Mesenchymal stem cell (in vitro differentiated cells and primary cell): ENCODE data around the gene OR2H2. TPM values are rescaled to one million over a fixed set of nuclear protein-coding genes. Genes with fewer than 3 reads are reported as not detected.

ENCODE experiments used
- DNase-seq: peaks from one replicate; pipeline ENCODE4 v3.0.0-alpha.2; 2013
- H2AFZ ChIP-seq: one replicate; pipeline ENCODE4 v1.6.1; 2013; ENCODE audit warnings: low read depth, mild to moderate bottlenecking, control low read depth, inconsistent platforms, low read length, moderate library complexity
- H2AK5ac ChIP-seq: 2 replicates; pipeline ENCODE4 v1.6.1; 2013; ENCODE audit warnings: low read length, moderate library complexity, mild to moderate bottlenecking, inconsistent platforms; ENCODE audit not compliant: severe bottlenecking
- H2BK120ac ChIP-seq: one replicate; pipeline ENCODE4 v1.6.1; 2013; ENCODE audit warnings: low read depth, mild to moderate bottlenecking, inconsistent platforms, low read length, moderate library complexity
- H2BK12ac ChIP-seq, 2 experiments: one replicate each; pipeline ENCODE4 v1.6.1; 2013; ENCODE audit warnings: inconsistent platforms in 2 of 2, low read length in 2 of 2, mild to moderate bottlenecking in 2 of 2, moderate library complexity in 2 of 2, control low read depth in 1 of 2
- H2BK15ac ChIP-seq: one replicate; pipeline ENCODE4 v1.6.1; 2013; ENCODE audit warnings: mild to moderate bottlenecking, low read depth, inconsistent platforms; ENCODE audit not compliant: poor library complexity, severe bottlenecking
- H2BK5ac ChIP-seq: 2 replicates; pipeline ENCODE4 v1.6.1; 2013; ENCODE audit warnings: low read depth, mild to moderate bottlenecking, low read length, control low read depth, inconsistent platforms; ENCODE audit not compliant: poor library complexity, severe bottlenecking
- H3K14ac ChIP-seq, 2 experiments: one replicate each; pipeline ENCODE4 v1.6.1; 2013; ENCODE audit warnings: inconsistent platforms in 2 of 2, low read length in 2 of 2, control low read depth in 1 of 2, mild to moderate bottlenecking in 1 of 2, moderate library complexity in 1 of 2
- H3K18ac ChIP-seq, 2 experiments: one replicate each; pipeline ENCODE4 v1.6.1; 2013; ENCODE audit warnings: inconsistent platforms in 2 of 2, low read length in 2 of 2, control low read depth in 1 of 2, low read depth in 1 of 2, mild to moderate bottlenecking in 1 of 2
- H3K23ac ChIP-seq, 2 experiments: one replicate each; pipeline ENCODE4 v1.6.1; 2013; ENCODE audit warnings: inconsistent platforms in 2 of 2, low read length in 2 of 2, mild to moderate bottlenecking in 2 of 2, moderate library complexity in 2 of 2, control low read depth in 1 of 2
- H3K27ac ChIP-seq: 2 replicates; pipeline ENCODE4 v1.5.1; 2013; ENCODE audit warnings: mild to moderate bottlenecking, moderate library complexity, low read length, control low read depth, inconsistent platforms; ENCODE audit not compliant: poor library complexity, severe bottlenecking
- H3K27me3 ChIP-seq, 2 experiments: 2 replicates each; pipeline versions ENCODE4 v1.6.1 to v1.7.0; 2013; ENCODE audit warnings: low read length in 2 of 2, mild to moderate bottlenecking in 2 of 2, moderate library complexity in 2 of 2, control low read depth in 1 of 2, inconsistent platforms in 1 of 2; ENCODE audit not compliant: control insufficient read depth in 1 of 2, insufficient read depth in 1 of 2
- H3K36me3 ChIP-seq, 2 experiments: 2 replicates each; pipeline versions ENCODE4 v1.6.1 to v1.7.0; 2013; ENCODE audit warnings: low read length in 2 of 2, control low read depth in 1 of 2, inconsistent platforms in 1 of 2, low read depth in 1 of 2, mild to moderate bottlenecking in 1 of 2; ENCODE audit not compliant: insufficient read depth in 2 of 2, control insufficient read depth in 1 of 2
- H3K4ac ChIP-seq, 2 experiments: one replicate each; pipeline ENCODE4 v1.6.1; 2013; ENCODE audit warnings: inconsistent platforms in 2 of 2, low read length in 2 of 2, mild to moderate bottlenecking in 2 of 2, moderate library complexity in 2 of 2, control low read depth in 1 of 2, low read depth in 1 of 2
- H3K4me1 ChIP-seq: 2 replicates; pipeline ENCODE4 v1.6.1; 2013; ENCODE audit warnings: low read depth, low read length, control low read depth; ENCODE audit not compliant: control insufficient read depth, insufficient read depth
- H3K4me2 ChIP-seq: 2 replicates; pipeline ENCODE4 v1.6.1; 2013; ENCODE audit warnings: low read length, mild to moderate bottlenecking, inconsistent platforms; ENCODE audit not compliant: poor library complexity, severe bottlenecking
- H3K4me3 ChIP-seq, 2 experiments: 2 replicates each; pipeline versions ENCODE4 v1.5.1 to v1.7.0; 2013; ENCODE audit warnings: low read length in 2 of 2, mild to moderate bottlenecking in 2 of 2, control low read depth in 1 of 2, low read depth in 1 of 2; ENCODE audit not compliant: insufficient read depth in 1 of 2
- H3K79me1 ChIP-seq: replicated peaks from 2 replicates; pipeline ENCODE4 v1.6.1; 2013; ENCODE audit warnings: mild to moderate bottlenecking, control low read depth, low read length, inconsistent platforms; ENCODE audit not compliant: poor library complexity, severe bottlenecking
- H3K9ac ChIP-seq: 2 replicates; pipeline ENCODE4 v1.7.0; 2013; ENCODE audit warnings: mild to moderate bottlenecking, low read length, moderate library complexity
- H3K9me3 ChIP-seq: 2 replicates; pipeline ENCODE4 v1.7.0; 2013; ENCODE audit warnings: mild to moderate bottlenecking, low read length; ENCODE audit not compliant: control insufficient read depth
- H4K8ac ChIP-seq: one replicate; pipeline ENCODE4 v1.6.1; 2013; ENCODE audit warnings: inconsistent platforms, mild to moderate bottlenecking, low read length, moderate library complexity
- H4K91ac ChIP-seq: one replicate; pipeline ENCODE4 v1.6.1; 2013; ENCODE audit warnings: mild to moderate bottlenecking, low read length, inconsistent platforms
- WGBS: methylation state at CpG from one replicate; pipeline ENCODE4 v1.1.7; 2013; ENCODE audit warnings: mixed read lengths; 5-methylcytosine and 5-hydroxymethylcytosine counted together
- small RNA-seq: library from polyadenylated mRNA; stranded (forward); fragments of <200 nt; extraction: miRNeasy Mini kit (QIAGEN cat#:217004); gene quantifications from one replicate; pipeline ENCODE3, GENCODE V24; 2013; ENCODE audit warnings: low read depth

The OR2H2 gene

GRCh38 chr6:29632789-29633533, 48.0 kb downstream of the OR2H2 start, which contains the start of gene GABBR1:
Gene GABBR1 (minus strand): TSS chr6:29633183. CDS start chr6:29632385, 798 bp downstream.
- H3K4me1 ChIP-seq = peaks cover 21% of the 10 kb centered on the region
- no peaks in the 10 kb centered on the region for H3K36me3 ChIP-seq
- peak within 1 kb of the TSS; percentile 79 to 89 for H3K4me3 ChIP-seq
- peak within 1 kb of the TSS; percentile 77 for H4K8ac ChIP-seq
- peak within 1 kb of the TSS in 1 of 2 experiments; percentile 94 for H3K14ac ChIP-seq
- peak within 1 kb of the TSS; percentile 70 to 71 for H3K4ac ChIP-seq
- H4K91ac ChIP-seq = peak within 1 kb of the TSS; percentile 59
- H3K27me3 ChIP-seq = no peaks in the 10 kb centered on the region
- H2AK5ac ChIP-seq = no peak within 1 kb of the TSS
- peaks cover 16% of the 10 kb centered on the region for H3K79me1 ChIP-seq
- peak within 1 kb of the TSS; percentile 48 for H2BK5ac ChIP-seq
- H2BK12ac ChIP-seq = peak within 1 kb of the TSS; percentile 32 to 57
- DNase-seq = peak; percentile 94
- H2BK15ac ChIP-seq = peak within 1 kb of the TSS; percentile 93
- 1% methylated on average over 48 of the region's 57 CpGs for WGBS
- peak within 1 kb of the TSS; percentile 94 for H3K4me2 ChIP-seq
- H3K9ac ChIP-seq = peak within 1 kb of the TSS; percentile 81
- no peaks in the 10 kb centered on the region for H3K9me3 ChIP-seq
- peak within 1 kb of the TSS; percentile 71 for H3K27ac ChIP-seq
- peak within 1 kb of the TSS in 1 of 2 experiments; percentile 92 for H3K23ac ChIP-seq
- H3K18ac ChIP-seq = peak within 1 kb of the TSS; percentile 66 to 95
- H2BK120ac ChIP-seq = peak within 1 kb of the TSS; percentile 67
- H2AFZ ChIP-seq = peak within 1 kb of the TSS; percentile 93

GRCh38 chr6:29633534-29633905, 48.6 kb downstream of the OR2H2 start:
- Histone ChIP-seq H3K4ac (peak overlapping the region; percentile 24 to 70), H3K27me3 (no peaks in the 10 kb centered on the region), H3K27ac (peak overlapping the region; percentile 71), H3K4me3 (peak overlapping the region; percentile 73 to 89), H3K36me3 (no peaks in the 10 kb centered on the region), H4K8ac (peak overlapping the region; percentile 77), H3K79me1 (peaks cover 13% of the 10 kb centered on the region), H4K91ac (peak overlapping the region; percentile 54), H3K14ac (no peak overlapping the region), H2AFZ (peak overlapping the region; percentile 93), H3K4me1 (peaks cover 18% of the 10 kb centered on the region), H2AK5ac (no peak overlapping the region), H3K4me2 (peak overlapping the region; percentile 93), H2BK15ac (no peak overlapping the region), H3K23ac (no peak overlapping the region), H3K9ac (peak overlapping the region; percentile 81), H2BK120ac (peak overlapping the region; percentile 67), H2BK12ac (peak overlapping the region in 1 of 2 experiments; percentile 21), H3K18ac (peak overlapping the region; percentile 61 to 95), H2BK5ac (no peak overlapping the region), H3K9me3 (no peaks in the 10 kb centered on the region)
- 1% methylated on average over 9 of the region's 9 CpGs for WGBS
- no peak for DNase-seq

- H3K9me3 ChIP-seq = no peaks in the 10 kb centered on the region
- H2BK15ac ChIP-seq = no peak overlapping the region
- DNase-seq = no peak
- no peak overlapping the region for H4K8ac ChIP-seq
- H4K91ac ChIP-seq = no peak overlapping the region
- H2BK5ac ChIP-seq = no peak overlapping the region
- H3K18ac ChIP-seq = no peak overlapping the region
- no peaks in the 10 kb centered on the region for H3K36me3 ChIP-seq
- no peaks in the 10 kb centered on the region for H3K79me1 ChIP-seq
- no peaks in the 10 kb centered on the region for H3K27me3 ChIP-seq
- H3K4me3 ChIP-seq = no peak overlapping the region
- peaks cover 3% of the 10 kb centered on the region for H3K4me1 ChIP-seq
- H2BK120ac ChIP-seq = no peak overlapping the region
- H3K27ac ChIP-seq = no peak overlapping the region
- H2AK5ac ChIP-seq = no peak overlapping the region
- H3K4me2 ChIP-seq = no peak overlapping the region
- no peak overlapping the region for H2AFZ ChIP-seq
- H2BK12ac ChIP-seq = no peak overlapping the region
- no peak overlapping the region for H3K14ac ChIP-seq
- H3K23ac ChIP-seq = no peak overlapping the region
- no peak overlapping the region for H3K9ac ChIP-seq
- no peak overlapping the region for H3K4ac ChIP-seq
- WGBS = over 99% methylated on average over 8 of the region's 9 CpGs
Observed at GRCh38 chr6:29637247-29637646, 52.3 kb downstream of the OR2H2 start.

Small RNA genes lying within 50 kb of the gene (small RNA-seq; reads per million reads assigned to genes)
- not detected for gene SNORD32B
- gene SUMO2P1 = not detected
- gene TMEM183AP1 = not detected
